GM13977 (cell line): ENCODE data around the gene DTNA.

Experiments
- DNase-seq: peaks from one replicate; pipeline ENCODE4 v3.0.0; 2012; ENCODE audit warnings: low spot score
- in situ Hi-C: fragments of 300-500 bp; cut with MboI; formaldehyde crosslinking; loops from one replicate; pipeline ENCODE4 v1.12.0; 2022; ENCODE audit warnings: low sequenced_read_pairs, low pct_unique_long_range_greater_than_20kb, mixed read lengths, inconsistent platforms; ENCODE audit not compliant: unreplicated experiment
- TF ChIP-seq, protein P1 (sequence below): IDR thresholded peaks from 2 replicates; pipeline ENCODE4 v1.5.1; 2012; ENCODE audit warnings: mild to moderate bottlenecking, control low read depth; ENCODE audit not compliant: insufficient read depth; ENCODE audit errors: extremely low read depth, missing control alignments

The DTNA gene

DNA sequence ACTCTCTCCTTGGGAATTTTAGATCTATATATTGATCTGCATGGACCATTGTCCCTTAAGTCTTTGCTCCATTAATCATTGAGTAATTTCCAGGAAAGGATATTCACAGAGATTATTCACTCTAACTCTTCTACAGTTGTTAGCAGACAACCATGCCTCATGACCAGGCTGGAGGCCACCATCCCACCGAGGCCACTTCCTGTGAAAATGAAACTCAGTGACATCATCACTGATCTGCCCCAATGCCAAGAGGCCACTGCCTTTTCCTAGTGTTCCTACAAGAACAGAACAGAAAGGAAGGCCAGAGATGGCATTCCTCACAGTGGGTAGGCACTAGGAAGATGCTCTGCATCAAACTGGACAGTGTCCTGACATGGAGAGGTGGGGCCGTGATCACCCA lies 161.3 kb downstream of the DTNA start:
- DNase-seq = no peak

DNA sequence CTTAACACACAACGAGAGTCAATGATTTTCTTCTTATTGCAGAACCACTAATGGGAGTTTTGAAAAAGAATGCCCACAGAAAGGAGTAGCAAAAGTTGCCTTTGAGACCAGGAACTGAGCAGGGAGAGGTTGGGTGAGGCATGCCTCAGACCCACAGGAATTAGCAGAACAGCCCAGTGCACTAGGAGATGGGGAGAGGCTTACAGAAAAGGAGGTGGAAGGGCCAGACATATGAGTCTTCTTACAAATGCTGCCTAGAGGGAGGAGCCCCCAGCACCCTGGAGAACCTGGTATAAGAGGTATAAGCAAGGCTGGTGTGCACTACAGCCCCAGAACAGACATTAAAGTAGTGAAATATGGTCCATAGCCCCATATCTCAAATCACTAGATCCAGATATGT lies 162.0 kb downstream of the DTNA start:
- no peak for DNase-seq
- in situ Hi-C loops = no loop called here
- TF ChIP-seq, protein P1, sequence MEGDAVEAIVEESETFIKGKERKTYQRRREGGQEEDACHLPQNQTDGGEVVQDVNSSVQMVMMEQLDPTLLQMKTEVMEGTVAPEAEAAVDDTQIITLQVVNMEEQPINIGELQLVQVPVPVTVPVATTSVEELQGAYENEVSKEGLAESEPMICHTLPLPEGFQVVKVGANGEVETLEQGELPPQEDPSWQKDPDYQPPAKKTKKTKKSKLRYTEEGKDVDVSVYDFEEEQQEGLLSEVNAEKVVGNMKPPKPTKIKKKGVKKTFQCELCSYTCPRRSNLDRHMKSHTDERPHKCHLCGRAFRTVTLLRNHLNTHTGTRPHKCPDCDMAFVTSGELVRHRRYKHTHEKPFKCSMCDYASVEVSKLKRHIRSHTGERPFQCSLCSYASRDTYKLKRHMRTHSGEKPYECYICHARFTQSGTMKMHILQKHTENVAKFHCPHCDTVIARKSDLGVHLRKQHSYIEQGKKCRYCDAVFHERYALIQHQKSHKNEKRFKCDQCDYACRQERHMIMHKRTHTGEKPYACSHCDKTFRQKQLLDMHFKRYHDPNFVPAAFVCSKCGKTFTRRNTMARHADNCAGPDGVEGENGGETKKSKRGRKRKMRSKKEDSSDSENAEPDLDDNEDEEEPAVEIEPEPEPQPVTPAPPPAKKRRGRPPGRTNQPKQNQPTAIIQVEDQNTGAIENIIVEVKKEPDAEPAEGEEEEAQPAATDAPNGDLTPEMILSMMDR = no peak

More for the DNA sequence above, 161.3 kb downstream of the DTNA start:
- TF ChIP-seq, protein P1 = no peak
- in situ Hi-C loops = no loop called here

DNA sequence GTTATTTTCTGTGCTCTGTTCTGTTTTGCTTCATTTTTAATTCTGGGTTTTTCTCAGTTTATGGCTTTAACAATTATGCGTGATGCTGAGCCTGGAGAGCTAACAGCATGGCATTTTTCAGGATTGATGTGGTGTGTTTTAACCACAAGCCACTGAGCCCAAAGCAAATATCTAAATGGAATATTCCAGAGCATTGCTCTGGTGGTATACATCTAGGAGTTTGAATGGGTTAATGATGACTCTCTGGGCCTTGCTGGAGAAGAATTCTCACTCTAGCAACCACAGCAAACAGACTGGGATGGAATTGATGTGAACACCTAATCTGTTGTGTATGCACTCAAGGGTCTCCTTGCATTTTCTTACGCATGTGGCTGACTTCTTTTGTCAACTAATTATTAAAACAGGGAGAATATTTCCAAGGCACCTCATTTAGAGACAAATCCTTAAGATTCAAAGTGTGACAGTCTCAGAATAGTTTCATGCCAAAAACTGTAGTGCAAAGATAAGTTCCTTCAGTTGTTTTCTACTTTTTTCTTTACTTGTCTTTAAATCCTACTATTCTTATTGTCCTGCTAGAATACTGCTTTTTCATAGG lies 164.0 kb downstream of the DTNA start:
- DNase-seq = no peak
- TF ChIP-seq, protein P1 = no peak
- in situ Hi-C loops = no loop called here

DNA sequence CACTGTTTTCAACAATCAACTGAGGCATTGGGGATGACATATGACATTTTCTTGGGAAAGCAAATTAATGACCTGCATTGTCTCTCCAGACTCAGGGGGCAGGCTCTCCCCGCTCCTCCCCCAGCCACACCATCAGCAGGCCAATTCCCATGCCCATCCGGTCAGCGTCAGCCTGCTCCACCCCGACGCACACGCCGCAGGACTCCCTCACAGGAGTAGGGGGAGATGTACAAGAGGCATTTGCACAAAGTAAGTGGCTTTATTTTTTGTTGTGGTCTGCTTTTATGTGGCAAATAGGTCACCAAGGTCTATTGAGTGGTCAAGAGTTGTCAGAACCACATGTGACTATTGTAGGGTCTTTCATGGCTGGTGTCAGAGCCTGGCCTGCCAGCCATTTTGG lies 165.1 kb downstream of the DTNA start:
- TF ChIP-seq, protein P1 = no peak
- no peak for DNase-seq
- in situ Hi-C loops = no loop called here

DNA sequence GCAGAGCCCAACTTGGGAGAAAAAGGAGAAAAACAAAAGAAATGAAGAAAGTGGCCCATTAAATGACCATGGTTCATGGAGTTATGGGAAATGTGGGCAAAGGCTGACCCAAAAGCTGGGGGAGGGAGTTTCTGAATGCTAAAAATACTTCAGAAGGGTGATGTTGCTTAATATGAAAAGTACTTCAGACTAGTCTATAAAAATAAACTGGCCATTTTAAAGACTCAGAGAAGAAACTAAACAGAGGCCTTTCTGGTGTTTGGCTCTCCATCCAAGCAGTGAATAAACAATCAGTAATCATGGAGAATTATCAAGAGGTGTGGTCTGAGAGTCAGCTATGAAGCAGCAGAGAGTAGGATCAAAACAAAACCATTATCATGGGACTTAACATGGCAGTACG lies 170.3 kb downstream of the DTNA start:
- DNase-seq = no peak
- in situ Hi-C loops = no loop called here
- TF ChIP-seq, protein P1 = no peak

DNA sequence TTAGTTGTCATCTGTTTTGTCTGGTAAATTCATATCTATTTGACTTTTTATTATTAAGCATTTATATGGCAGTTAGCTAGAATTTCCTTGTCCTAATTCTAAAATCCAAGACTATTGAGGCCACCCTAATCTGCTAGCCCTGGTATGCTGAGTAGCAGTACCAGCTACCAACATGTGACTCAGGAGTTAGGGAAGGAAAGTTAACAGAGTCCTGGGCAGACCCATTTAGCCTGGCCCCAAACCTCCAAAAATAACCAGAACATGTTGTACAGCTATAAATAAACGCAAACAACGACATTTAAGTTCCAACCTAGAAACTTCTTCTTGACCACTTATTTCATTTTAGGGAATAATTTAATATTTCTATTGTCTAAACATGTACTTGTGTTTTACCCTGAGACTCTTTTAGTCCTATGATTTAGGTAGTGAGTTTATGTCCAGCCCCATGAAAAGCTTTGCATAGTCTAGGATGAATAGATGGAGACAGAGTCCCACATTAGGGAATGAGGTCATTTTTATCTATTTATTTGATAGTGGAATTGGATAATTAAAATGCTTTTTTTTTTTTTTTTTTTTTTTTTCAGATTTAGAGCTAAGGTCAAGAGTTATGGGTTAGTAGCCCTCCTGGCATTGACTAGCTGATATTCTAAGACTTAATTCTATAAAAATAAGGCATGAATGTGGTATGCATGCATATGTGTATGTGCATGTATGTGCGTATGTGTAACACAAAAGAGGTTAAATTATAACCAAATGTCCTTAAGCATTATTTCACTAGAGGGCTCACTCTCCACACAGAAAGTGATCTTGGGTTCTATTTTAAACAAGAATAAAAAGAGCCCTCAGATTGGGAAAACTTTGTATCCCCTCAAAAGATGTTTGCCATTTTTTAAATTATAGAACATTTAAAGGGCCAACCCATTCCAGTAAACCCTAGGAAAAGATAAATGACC lies 171.1 kb downstream of the DTNA start:
- TF ChIP-seq, protein P1 = no peak
- in situ Hi-C loops = no loop called here
- DNase-seq = no peak
